Activated T-helper 1 cell treated with Interleukin-2 at 50 U/mL for 16 hours (primary cell): ENCODE measurements around the gene TPD52L2.
"Not testable (repeated sequence)": the region's sequence is repeated elsewhere in the genome, so short reads cannot be mapped to it uniquely, and the experiment has no call there.

Experiments used
- DNase-seq: peaks from one replicate; pipeline ENCODE4 v3.0.0-alpha.2; 2020; ENCODE audit warnings: low read depth

The TPD52L2 gene

DNA sequence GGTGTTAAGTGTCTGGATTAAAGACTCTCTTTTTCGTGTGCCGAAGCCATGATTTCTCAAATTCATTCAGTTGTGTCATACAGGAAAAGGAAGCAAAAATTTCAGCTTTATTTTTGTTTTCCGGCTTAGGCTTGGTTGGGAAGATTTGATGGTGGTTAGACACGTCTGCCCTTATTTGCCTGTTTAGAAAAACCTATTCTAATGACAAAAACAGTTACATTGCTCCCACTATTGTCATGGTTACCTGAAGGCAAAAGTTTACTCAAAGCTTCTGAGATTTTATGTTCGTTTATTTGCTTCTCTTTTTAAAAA lies 30.8 kb downstream of the TPD52L2 start:
- no peak for DNase-seq

- no peak for DNase-seq
Measured at GRCh38 chr20:63896264-63897105, 31.4 kb downstream of the TPD52L2 start.

DNA sequence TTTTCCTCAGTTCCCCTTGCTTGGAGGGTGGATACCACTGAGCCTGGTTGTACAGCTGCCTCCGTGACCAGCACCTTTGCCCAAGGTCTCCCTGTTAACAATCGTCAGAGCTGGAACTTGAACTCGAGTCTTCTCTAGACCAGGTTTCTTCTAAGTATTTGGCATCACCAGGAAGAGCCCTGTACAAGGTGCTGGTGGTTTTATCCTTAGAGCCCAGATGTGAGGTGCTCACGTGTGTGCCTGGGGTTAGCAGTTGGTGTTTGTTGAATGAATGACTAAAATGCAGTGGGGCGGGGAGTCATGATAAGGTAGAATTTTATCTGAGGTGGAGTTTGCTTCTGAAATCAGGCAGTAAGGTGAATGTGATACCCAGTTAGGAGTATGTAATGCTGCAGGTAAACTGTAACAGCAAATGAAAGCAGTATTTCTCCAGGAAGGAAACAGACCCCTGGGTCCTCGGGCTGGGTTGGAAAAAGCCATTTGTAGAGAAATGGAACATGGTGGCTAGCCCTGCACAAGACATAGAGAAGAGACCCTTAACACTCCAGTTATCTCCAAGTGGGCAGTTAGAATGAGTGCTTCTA lies 33.0 kb downstream of the TPD52L2 start:
- DNase-seq: no peak

- DNase-seq: no peak
Measured at GRCh38 chr20:63898882-63899558, 34.0 kb downstream of the TPD52L2 start.

GRCh38 chr20:63900413-63900812 lies 35.3 kb downstream of the TPD52L2 start:
- DNase-seq: no peak

GRCh38 chr20:63903796-63904561 lies 38.9 kb downstream of the TPD52L2 start:
- no peak for DNase-seq

- no peak for DNase-seq
Measured at GRCh38 chr20:63908008-63908682, 43.1 kb downstream of the TPD52L2 start.

GRCh38 chr20:63911176-63911575 lies 46.1 kb downstream of the TPD52L2 start:
- no peak for DNase-seq

- DNase-seq: no peak
Measured at GRCh38 chr20:63913768-63914167, 48.7 kb downstream of the TPD52L2 start.

DNA sequence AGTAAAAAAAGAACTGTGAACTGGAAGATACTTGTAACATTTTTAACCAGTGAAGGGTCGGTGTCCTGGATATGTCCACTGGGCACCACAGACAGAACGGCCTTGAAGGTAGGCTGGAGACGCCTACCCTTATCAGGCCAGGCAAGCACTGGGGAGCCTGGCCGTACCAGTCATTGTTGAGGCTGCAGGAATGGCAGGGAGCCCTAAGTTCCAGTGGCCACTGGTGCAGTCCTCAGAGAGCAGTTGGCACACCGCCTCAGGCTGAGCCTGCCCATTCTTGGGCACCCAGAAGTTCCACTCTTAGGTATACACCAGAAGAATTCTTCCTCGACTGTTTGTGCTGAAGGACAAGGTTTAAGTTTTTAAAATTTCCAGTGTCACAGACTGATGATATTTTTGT lies 50.4 kb downstream of the TPD52L2 start:
- DNase-seq: no peak

GRCh38 chr20:63916371-63916939 lies 51.4 kb downstream of the TPD52L2 start:
- not testable (repeated sequence) for DNase-seq

GRCh38 chr20:63917811-63918210 lies 52.7 kb downstream of the TPD52L2 start:
- DNase-seq: no peak

DNA sequence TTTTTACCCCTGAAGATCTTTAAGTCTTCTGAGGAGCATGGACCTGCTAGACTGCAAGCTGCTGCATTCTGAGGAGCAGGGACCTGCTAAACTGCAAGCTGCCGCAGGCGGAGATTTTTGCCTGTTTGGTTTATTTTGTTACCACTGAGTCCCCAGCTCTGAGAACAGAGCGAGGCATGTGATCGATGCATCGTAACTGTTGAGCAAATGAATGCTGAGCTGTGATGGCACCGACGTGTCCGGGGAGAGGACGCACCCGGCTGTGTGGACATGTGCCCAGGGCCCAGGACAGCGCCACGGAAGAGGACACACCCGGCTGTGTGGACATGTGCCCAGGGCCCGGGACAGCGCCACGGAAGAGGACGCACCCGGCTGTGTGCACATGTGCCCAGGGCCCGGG lies 54.1 kb downstream of the TPD52L2 start:
- DNase-seq: no peak

GRCh38 chr20:63920226-63920625 lies 55.2 kb downstream of the TPD52L2 start:
- DNase-seq: no peak

- no peak for DNase-seq
Measured at GRCh38 chr20:63923651-63924050, 58.6 kb downstream of the TPD52L2 start.

DNA sequence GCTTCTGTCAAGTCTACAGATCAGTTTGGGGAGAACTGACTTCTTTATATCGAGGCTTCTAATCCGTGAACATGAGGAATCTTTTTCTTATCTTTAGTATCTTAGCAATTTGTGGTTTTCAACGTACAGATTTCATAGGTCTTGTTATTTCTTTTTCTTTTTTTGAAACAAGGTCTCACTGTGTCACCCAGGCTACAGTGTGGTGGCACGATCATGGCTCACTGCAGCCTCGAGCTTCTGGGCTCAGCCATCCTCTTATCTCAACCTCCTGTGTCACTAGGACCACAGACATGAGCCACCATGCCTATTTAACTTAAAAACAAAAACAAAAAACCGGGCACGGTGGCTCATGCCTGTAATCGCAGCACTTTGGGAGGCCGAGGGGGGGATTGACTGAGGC lies 59.2 kb downstream of the TPD52L2 start:
- DNase-seq: no peak

- DNase-seq: no peak
Measured at GRCh38 chr20:63926298-63926697, 61.2 kb downstream of the TPD52L2 start.

DNA sequence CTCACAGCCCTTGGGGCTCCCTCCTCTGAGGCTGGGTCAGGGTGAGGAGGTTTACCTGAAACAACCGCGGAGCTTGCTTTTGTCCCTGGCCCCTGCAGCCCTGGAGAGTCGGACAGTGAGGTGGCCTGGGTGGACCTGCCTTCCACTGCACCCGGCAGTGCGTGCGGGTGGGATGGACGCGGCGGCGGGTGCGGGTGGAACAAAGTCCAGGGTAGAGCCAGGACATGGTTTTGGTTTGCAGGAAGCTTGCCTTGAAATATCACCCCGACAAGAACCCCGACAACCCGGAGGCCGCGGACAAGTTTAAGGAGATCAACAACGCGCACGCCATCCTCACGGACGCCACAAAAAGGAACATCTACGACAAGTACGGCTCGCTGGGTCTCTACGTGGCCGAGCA lies 64.0 kb downstream of the TPD52L2 start:
- DNase-seq: no peak

- DNase-seq: not testable (repeated sequence)
Measured at GRCh38 chr20:63929473-63929883, 64.4 kb downstream of the TPD52L2 start.

DNA sequence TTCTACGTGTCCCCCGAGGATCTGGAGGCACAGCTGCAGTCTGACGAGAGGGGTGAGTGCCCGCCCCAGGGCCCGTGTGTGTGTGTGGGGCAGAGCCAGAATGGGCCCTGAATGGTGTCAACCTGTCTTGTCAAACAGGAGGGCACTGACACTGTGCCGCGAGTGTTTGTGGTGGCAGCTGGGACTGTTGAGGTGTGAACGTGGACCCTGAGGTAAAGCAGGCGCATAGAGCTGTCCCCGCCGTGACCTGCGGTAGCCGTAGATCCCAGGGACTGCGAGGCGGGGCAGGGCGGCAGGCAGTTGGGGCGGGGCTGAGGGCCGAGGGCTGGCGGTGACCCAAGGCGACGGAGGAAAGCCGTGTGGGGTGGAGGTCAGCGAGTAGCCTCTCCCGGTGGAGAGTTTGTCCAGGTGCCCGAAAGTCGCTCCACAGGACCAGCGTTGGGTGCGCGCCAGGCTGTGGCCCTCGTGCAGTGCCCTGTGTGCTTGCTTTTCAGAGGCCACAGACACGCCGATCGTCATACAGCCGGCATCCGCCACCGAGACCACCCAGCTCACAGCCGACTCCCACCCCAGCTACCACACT lies 66.0 kb downstream of the TPD52L2 start:
- DNase-seq: no peak

- no peak for DNase-seq
Measured at GRCh38 chr20:63931735-63932134, 66.7 kb downstream of the TPD52L2 start.
